A549 (cell line): ENCODE data around the gene MME. TPM values are rescaled to one million over a fixed set of nuclear protein-coding genes. Genes with fewer than 3 reads are reported as not detected.

Experiments used
- ATAC-seq, 2 experiments: fragments of 200-7000 bp in 1 of 2; fragments of >200 bp in 1 of 2; cut with Nextera tagmentation in 1 of 2; cut with Tn5 transposase in 1 of 2; 3 replicates each; pipeline versions ENCODE4 v1.8.0 to v1.9.1; 2018 to 2020; ENCODE audit warnings: mild to moderate bottlenecking in 1 of 2, moderate library complexity in 1 of 2
- CTCF ChIA-PET: fragments of 300-600 bp; sonication (Branson Sonifier 250); formaldehyde crosslinking; extraction: SDS; loops from one replicate; lab custom pipeline; 2021; ENCODE audit warnings: antibody characterized with exemption, inconsistent platforms; lab: Yijun Ruan, JAX
- POLR2A ChIA-PET: fragments of 350-600 bp; formaldehyde crosslinking; extraction: SDS; loops from one replicate; lab custom pipeline; 2021; ENCODE audit warnings: antibody characterized with exemption, inconsistent platforms; lab: Yijun Ruan, JAX
- DNase-seq, 2 experiments: peaks; one replicate each; pipeline versions ENCODE4 v3.0.0 to v3.0.0-alpha.2; 2011 to 2016; ENCODE audit warnings: low read depth in 1 of 2, low spot score in 1 of 2
- FAIRE-seq: peaks from 2 replicates; lab custom pipeline; 2011; peaks lifted over from hg19 to GRCh38; lab: Jason Lieb, UNC
- H3K27ac ChIP-seq, 2 experiments: fragments of >200 bp; sonication (Bioruptor Twin); formaldehyde crosslinking; 3 replicates each; pipeline ENCODE4 v1.5.1; 2016 to 2017
- H3K4me1 ChIP-seq: fragments of >200 bp; sonication (Bioruptor Twin); formaldehyde crosslinking; 3 replicates; pipeline ENCODE4 v1.6.1; 2016
- H3K4me2 ChIP-seq: fragments of >200 bp; sonication (Bioruptor Twin); formaldehyde crosslinking; 3 replicates; pipeline ENCODE4 v1.6.1; 2016
- H3K4me3 ChIP-seq: fragments of >200 bp; sonication (Bioruptor Twin); formaldehyde crosslinking; 3 replicates; pipeline ENCODE4 v1.5.1; 2016
- H3K9me3 ChIP-seq: fragments of >200 bp; sonication (Bioruptor Twin); formaldehyde crosslinking; 3 replicates; pipeline ENCODE4 v1.6.1; 2016
- BHLHE40 ChIP-seq: IDR thresholded peaks from 2 replicates; pipeline ENCODE4 v1.6.1; 2012; ENCODE audit warnings: low read depth, low read length, inconsistent platforms
- CBX8 ChIP-seq: fragments of 200-600 bp; sonication (generic); IDR thresholded peaks from 2 replicates; pipeline ENCODE4 v1.6.1; 2016
- CHD2 ChIP-seq: fragments of 150-350 bp; IDR thresholded peaks from 2 replicates; pipeline ENCODE4 v1.6.1; 2014; ENCODE audit warnings: low read length; ENCODE audit not compliant: partially characterized antibody
- CHD4 ChIP-seq: fragments of 200-600 bp; sonication (generic); IDR thresholded peaks from 2 replicates; pipeline ENCODE4 v1.6.1; 2016; ENCODE audit warnings: antibody characterized with exemption, mild to moderate bottlenecking, borderline replicate concordance
- EHMT2 ChIP-seq: fragments of 200-600 bp; sonication (generic); IDR thresholded peaks from 2 replicates; pipeline ENCODE4 v1.6.1; 2016; ENCODE audit warnings: antibody characterized with exemption, low read depth, mild to moderate bottlenecking, moderate library complexity
- ELK1 ChIP-seq: fragments of 150-350 bp; IDR thresholded peaks from 2 replicates; pipeline ENCODE4 v1.6.1; 2014; ENCODE audit warnings: low read depth, mild to moderate bottlenecking, low read length
- EP300 ChIP-seq, 2 experiments: fragments of >200 bp; sonication (Bioruptor Twin); formaldehyde crosslinking; IDR thresholded peaks; 2 replicates in 1 of 2; 3 replicates in 1 of 2; pipeline ENCODE4 v1.6.1; 2016 to 2017
- FOSL2 ChIP-seq, 2 experiments: fragments of 450-650 bp in 1 of 2; fragments of >200 bp in 1 of 2; sonication (Bioruptor Twin) in 1 of 2; formaldehyde crosslinking; IDR thresholded peaks; 2 replicates each; pipeline versions ENCODE4 v1.5.0 to v1.6.1; 2016 to 2020; ENCODE audit warnings: mild to moderate bottlenecking in 1 of 2, moderate library complexity in 1 of 2
- HDAC2 ChIP-seq: fragments of 200-600 bp; sonication (generic); IDR thresholded peaks from 2 replicates; pipeline ENCODE4 v1.6.1; 2016
- JUN ChIP-seq, 2 experiments: fragments of >200 bp; sonication (Bioruptor Twin); formaldehyde crosslinking; IDR thresholded peaks; 2 replicates in 1 of 2; 3 replicates in 1 of 2; pipeline ENCODE4 v1.6.1; 2016 to 2017
- JUNB ChIP-seq: fragments of >200 bp; sonication (Bioruptor Twin); formaldehyde crosslinking; IDR thresholded peaks from 2 replicates; pipeline ENCODE4 v1.6.1; 2016
- KDM1A ChIP-seq: fragments of 200-600 bp; sonication (generic); IDR thresholded peaks from 2 replicates; pipeline ENCODE4 v1.6.1; 2016; ENCODE audit warnings: low read depth, mild to moderate bottlenecking
- MAFK ChIP-seq: fragments of 450-650 bp; IDR thresholded peaks from 2 replicates; pipeline ENCODE4 v1.6.1; 2014; ENCODE audit not compliant: partially characterized antibody
- MAX ChIP-seq: IDR thresholded peaks from 2 replicates; pipeline ENCODE4 v1.6.1; 2012
- MAZ ChIP-seq: fragments of 150-350 bp; IDR thresholded peaks from 2 replicates; pipeline ENCODE4 v1.6.1; 2014; ENCODE audit warnings: antibody characterized with exemption, low read depth, low read length, borderline replicate concordance
- MYC ChIP-seq: IDR thresholded peaks from 2 replicates; pipeline ENCODE4 v1.6.1; 2012; ENCODE audit warnings: mild to moderate bottlenecking, inconsistent platforms, low read length, improper control_type of control experiment, borderline replicate concordance
- NFE2L2 ChIP-seq: fragments of 150-350 bp; conservative IDR thresholded peaks from 2 replicates; pipeline ENCODE4 v1.6.1; 2014; ENCODE audit warnings: low read length
- POLR2AphosphoS2 ChIP-seq: conservative IDR thresholded peaks from 2 replicates; pipeline ENCODE4 v1.6.1; 2012; ENCODE audit warnings: low read length, improper control_type of control experiment, inconsistent platforms
- RAD21 ChIP-seq, 2 experiments: fragments of >200 bp in 1 of 2; sonication (Bioruptor Twin) in 1 of 2; formaldehyde crosslinking in 1 of 2; IDR thresholded peaks in 1 of 2; conservative IDR thresholded peaks in 1 of 2; 2 replicates in 1 of 2; 3 replicates in 1 of 2; pipeline ENCODE4 v1.6.1; 2012 to 2018; ENCODE audit warnings: inconsistent platforms in 1 of 2
- RCOR1 ChIP-seq: fragments of 150-350 bp; IDR thresholded peaks from 2 replicates; pipeline ENCODE4 v1.6.1; 2014; ENCODE audit warnings: antibody characterized with exemption, low read length, low read depth
- RFX5 ChIP-seq: fragments of 450-650 bp; IDR thresholded peaks from 2 replicates; pipeline ENCODE4 v1.7.1; 2014; ENCODE audit warnings: antibody characterized with exemption, mild to moderate bottlenecking, moderate library complexity
- RNF2 ChIP-seq: fragments of 200-600 bp; sonication (generic); IDR thresholded peaks from 2 replicates; pipeline ENCODE4 v1.6.1; 2016; ENCODE audit warnings: low read depth, mild to moderate bottlenecking, antibody characterized with exemption, moderate library complexity, borderline replicate concordance
- SMC3 ChIP-seq: fragments of >200 bp; sonication (Bioruptor Twin); formaldehyde crosslinking; IDR thresholded peaks from 3 replicates; pipeline ENCODE4 v1.6.1; 2018; ENCODE audit warnings: inconsistent platforms
- SREBF2 ChIP-seq: fragments of 450-650 bp; IDR thresholded peaks from 2 replicates; pipeline ENCODE4 v1.6.1; 2014; ENCODE audit warnings: mild to moderate bottlenecking, moderate library complexity
- TFCP2L1 ChIP-seq: fragments of 250-450 bp; sonication (Bioruptor Pico); IDR thresholded peaks from 2 replicates; pipeline ENCODE4 v1.5.0; 2021; ENCODE audit warnings: mild to moderate bottlenecking
- TP53 ChIP-seq: fragments of 250-450 bp; sonication (Bioruptor Pico); IDR thresholded peaks from 2 replicates; pipeline ENCODE4 v1.5.0; 2021; ENCODE audit warnings: mild to moderate bottlenecking, moderate library complexity
- USF2 ChIP-seq: fragments of 450-650 bp; IDR thresholded peaks from 2 replicates; pipeline ENCODE4 v1.6.1; 2014; ENCODE audit warnings: antibody characterized with exemption
- ZC3H11A ChIP-seq: fragments of 450-650 bp; IDR thresholded peaks from 2 replicates; pipeline ENCODE4 v1.6.1; 2014; ENCODE audit warnings: antibody characterized with exemption, mild to moderate bottlenecking
- ZSCAN20 ChIP-seq: fragments of 250-450 bp; sonication (Bioruptor Pico); IDR thresholded peaks from 2 replicates; pipeline ENCODE4 v1.8.0; 2022; ENCODE audit warnings: mild to moderate bottlenecking, moderate library complexity
- WGBS: methylation state at CpG from one replicate; pipeline ENCODE4 v1.1.6; 2017; ENCODE audit errors: missing lambda C conversion rate; 5-methylcytosine and 5-hydroxymethylcytosine counted together
- polyA plus RNA-seq, 4 experiments: library from polyadenylated mRNA; depleted of rRNA in 3 of 4; stranded (reverse); fragments of >200 nt; fragmentation: RNase III in 1 of 4; extraction: RNeasy Plus Mini Kit Qiagen cat#74134 plus additional on column Dnase treatment in 1 of 4; gene quantifications; 2 replicates in 3 of 4; 3 replicates in 1 of 4; pipeline ENCODE4 v1.2.3, GENCODE V29; 2011 to 2017
- TF ChIP-seq, protein P1 (sequence below): fragments of >200 bp; sonication (Bioruptor Twin); formaldehyde crosslinking; IDR thresholded peaks from 2 replicates; pipeline ENCODE4 v1.6.1; 2016
- TF ChIP-seq, protein P2 (sequence below): fragments of 250-450 bp; sonication (Bioruptor Pico); IDR thresholded peaks from 2 replicates; pipeline ENCODE4 v1.5.0; 2020; ENCODE audit warnings: low read depth, mild to moderate bottlenecking, moderate library complexity

The MME gene
- polyA plus RNA-seq, 2 of the 4 experiments (the other 2 are of a cell fraction): not detected

- no peak for FAIRE-seq
- H3K4me1 ChIP-seq: no peaks in the 10 kb centered on the region
- no peak overlapping the region for H3K4me2 ChIP-seq
- H3K9me3 ChIP-seq: no peaks in the 10 kb centered on the region
- POLR2A ChIA-PET: no interaction called here
- DNase-seq: no peak
- no peak overlapping the region for H3K4me3 ChIP-seq
- TF ChIP-seq BHLHE40 (no peak), EP300 (IDR thresholded peaks at IDR 0.05) (no peak), RAD21 (conservative IDR thresholded peaks at IDR 0.05 in 1 of 2, IDR thresholded peaks at IDR 0.05 in 1 of 2) (no peak), JUN (IDR thresholded peaks at IDR 0.05) (no peak), USF2 (no peak), TP53 (CRISPR knock-in tag) (no peak), CBX8 (no peak), FOSL2 (IDR thresholded peaks at IDR 0.05) (no peak), FOSL2 (CRISPR knock-in tag; IDR thresholded peaks at IDR 0.05) (no peak), RCOR1 (no peak), EHMT2 (no peak), HDAC2 (no peak), MAX (no peak), ELK1 (no peak), RNF2 (no peak), MYC (no peak), ZSCAN20 (no peak)
- TF ChIP-seq, protein P1, sequence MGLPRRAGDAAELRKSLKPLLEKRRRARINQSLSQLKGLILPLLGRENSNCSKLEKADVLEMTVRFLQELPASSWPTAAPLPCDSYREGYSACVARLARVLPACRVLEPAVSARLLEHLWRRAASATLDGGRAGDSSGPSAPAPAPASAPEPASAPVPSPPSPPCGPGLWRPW: no peak
- CTCF ChIA-PET: no interaction called here
- no peak overlapping the region for H3K27ac ChIP-seq
- WGBS: 5% methylated on average over 4 of the region's 4 CpGs
- ATAC-seq: no peak
Measured at GRCh38 chr3:155034786-155035185, 45.3 kb upstream of the MME start.

DNA sequence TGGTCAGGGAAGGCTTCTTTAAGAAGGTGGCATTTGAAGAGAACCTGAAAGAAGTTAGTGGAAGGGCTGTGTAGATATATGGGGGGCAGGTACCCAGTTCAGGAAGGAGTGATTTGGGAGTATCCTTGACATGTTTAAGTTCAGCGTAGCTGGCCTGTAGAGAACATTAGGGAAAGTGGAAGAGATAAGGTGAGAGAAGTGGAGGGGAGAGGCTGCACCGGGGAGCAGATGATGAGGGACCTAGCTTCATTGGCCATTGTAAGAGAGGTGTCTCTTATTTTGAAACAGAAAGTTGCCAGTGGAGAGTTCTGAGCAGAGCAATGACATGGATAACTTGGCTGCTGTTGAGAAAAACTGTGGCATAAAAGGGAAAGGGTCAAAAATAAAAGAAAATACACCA is 44.6 kb upstream of the MME start:
- FAIRE-seq: no peak
- DNase-seq: no peak

More for the DNA sequence above, 44.6 kb upstream of the MME start:
- WGBS: 19% methylated on average over 2 of the region's 2 CpGs
- TF ChIP-seq JUNB (no peak), KDM1A (no peak), MAFK (no peak), JUN (IDR thresholded peaks at IDR 0.05) (no peak), POLR2AphosphoS2 (no peak), MAX (no peak), TFCP2L1 (CRISPR knock-in tag) (no peak), CHD2 (no peak), RFX5 (no peak), MAZ (no peak), ZC3H11A (no peak), RAD21 (conservative IDR thresholded peaks at IDR 0.05 in 1 of 2, IDR thresholded peaks at IDR 0.05 in 1 of 2) (no peak), TP53 (CRISPR knock-in tag) (no peak), CHD4 (no peak), SREBF2 (no peak), SMC3 (no peak), NFE2L2 (no peak), EP300 (IDR thresholded peaks at IDR 0.05) (no peak)
- TF ChIP-seq, protein P2, sequence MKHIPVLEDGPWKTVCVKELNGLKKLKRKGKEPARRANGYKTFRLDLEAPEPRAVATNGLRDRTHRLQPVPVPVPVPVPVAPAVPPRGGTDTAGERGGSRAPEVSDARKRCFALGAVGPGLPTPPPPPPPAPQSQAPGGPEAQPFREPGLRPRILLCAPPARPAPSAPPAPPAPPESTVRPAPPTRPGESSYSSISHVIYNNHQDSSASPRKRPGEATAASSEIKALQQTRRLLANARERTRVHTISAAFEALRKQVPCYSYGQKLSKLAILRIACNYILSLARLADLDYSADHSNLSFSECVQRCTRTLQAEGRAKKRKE: no peak
- H3K4me3 ChIP-seq: no peak overlapping the region
- H3K9me3 ChIP-seq: no peaks in the 10 kb centered on the region
- H3K4me2 ChIP-seq: no peak overlapping the region
- ChIA-PET CTCF (no interaction called here), POLR2A (no interaction called here)
- no peak overlapping the region for H3K27ac ChIP-seq
- ATAC-seq: no peak
- H3K4me1 ChIP-seq: no peaks in the 10 kb centered on the region
